CD4-positive, alpha-beta T cell treated with Interleukin-2 at 100 ng/mL for 4 hours (primary cell): ENCODE data around the gene MED6.

Experiments used
- DNase-seq: peaks from one replicate; pipeline ENCODE4 v3.0.0-alpha.2; 2020; ENCODE audit warnings: low spot score

MED6 gene, protein sequence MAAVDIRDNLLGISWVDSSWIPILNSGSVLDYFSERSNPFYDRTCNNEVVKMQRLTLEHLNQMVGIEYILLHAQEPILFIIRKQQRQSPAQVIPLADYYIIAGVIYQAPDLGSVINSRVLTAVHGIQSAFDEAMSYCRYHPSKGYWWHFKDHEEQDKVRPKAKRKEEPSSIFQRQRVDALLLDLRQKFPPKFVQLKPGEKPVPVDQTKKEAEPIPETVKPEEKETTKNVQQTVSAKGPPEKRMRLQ

DNA sequence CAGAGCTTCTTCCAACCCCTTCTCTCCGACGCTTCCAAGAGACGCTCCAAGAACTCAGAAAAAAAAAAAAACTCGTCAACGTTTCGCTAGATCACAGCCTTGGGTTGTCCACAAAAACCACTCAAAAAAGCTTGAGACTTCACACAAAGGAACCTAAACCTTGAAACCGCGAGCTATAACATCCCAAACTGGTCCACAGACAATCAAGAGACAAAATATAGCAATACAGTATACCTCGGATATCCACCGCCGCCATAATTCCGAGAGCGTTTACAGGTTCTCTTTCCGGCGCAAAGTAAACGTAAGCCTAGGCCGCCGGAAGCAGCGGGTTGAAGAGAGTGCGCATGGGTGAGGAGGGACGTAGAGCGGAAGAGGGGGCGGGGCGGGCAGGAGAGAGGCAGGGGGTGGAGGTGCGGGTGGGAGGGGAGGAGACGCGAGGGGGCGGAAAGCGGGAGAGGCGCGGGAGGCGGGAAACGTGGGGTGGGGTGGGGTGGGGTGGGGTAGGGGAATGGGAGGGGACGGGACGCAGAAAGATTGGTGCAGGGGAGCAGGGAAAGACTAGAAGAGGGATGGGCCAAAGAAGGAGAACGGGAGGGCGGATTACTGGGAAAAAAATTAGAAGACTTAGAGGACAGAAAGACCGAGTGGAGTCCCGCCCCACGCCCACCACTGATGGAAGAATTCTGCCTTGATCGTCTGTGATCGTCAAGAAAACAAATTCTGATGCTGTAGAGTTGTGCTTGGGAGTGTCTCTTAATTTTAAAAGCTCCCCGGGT, at the start of gene MED6:
TSS of gene MED6 (minus strand) at position 274 of the 776 bp plus-strand sequence. CDS start at position 256, 18 bp downstream.
- peak; percentile 91 for DNase-seq

DNA sequence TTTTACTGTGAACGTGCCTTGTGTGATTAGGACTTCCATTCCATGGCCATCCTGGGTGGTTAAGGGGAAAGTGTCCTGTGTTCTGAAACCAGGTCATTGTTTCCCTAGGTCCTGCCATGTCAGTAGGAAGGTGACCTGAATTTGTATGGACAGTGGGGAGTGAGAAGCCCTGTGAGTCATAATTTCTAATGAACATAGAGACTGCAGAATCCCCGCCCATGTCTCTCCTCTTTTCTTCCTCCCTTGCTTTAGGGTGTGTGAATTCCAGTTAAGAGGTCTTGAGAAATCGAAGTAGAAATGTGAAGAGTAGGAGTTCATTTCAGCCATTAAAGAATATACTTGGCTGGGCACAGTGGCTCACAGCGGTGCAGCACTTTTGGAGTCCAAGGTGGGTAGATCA, 49.3 kb upstream of the MED6 start:
- no peak for DNase-seq

DNA sequence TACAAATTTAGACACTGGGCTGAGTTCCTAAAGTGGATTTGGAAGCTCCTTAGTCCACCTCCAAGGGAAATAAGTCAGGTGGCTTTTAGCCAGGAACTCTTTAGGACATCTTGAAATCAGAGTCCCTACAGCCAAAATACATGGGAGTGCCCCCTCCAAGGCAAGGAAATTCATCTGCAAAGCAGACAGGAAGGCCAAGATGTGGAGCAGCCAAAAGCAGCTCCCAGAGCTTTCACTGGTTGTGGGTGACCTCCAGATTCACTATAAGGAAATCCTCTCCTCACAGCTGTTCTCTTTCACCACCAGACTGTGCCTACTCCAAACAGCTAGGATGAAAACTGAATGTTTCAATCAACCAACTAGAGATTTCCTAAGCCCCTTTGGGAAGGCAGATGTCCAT, 47.9 kb upstream of the MED6 start:
- DNase-seq: no peak

DNA sequence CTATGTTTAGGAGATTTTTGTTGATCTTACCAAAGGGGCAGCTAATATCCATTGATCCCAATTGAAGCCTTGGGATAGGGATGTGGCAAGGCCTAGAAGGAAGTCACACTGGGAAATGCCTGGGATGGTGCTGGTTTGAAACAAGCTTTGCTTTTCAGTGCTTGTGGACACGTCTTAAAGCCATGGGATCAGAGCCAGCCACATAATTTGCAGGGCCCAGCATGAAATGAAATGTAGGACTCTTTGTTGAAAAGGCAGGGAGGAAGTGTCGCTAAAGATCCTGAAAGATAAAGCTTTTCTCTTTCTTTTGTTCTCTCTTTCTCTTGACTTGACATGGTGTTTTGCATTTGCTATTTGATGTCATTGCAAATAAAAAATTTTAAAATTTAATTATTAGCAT, 46.2 kb upstream of the MED6 start:
- no peak for DNase-seq

DNA sequence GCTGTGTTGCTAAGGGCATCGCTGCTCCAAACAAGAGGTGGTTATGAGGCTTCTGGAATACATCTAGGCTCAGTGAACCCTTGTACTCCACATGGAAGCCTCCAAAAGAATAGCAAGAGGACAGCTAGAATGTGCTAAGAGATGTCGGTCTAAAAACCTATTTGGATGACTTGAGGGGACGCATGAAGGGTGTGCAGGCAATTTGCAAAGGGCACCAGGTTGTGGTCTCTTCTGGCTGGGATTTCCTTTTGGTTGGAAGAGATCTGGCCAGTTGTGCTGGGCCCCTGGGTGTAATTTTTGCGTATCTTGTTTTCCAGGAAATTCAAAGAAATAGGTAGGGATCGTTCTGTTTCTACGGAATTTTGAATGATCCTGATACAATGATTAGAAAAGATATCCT, 45.4 kb upstream of the MED6 start:
- DNase-seq: no peak

DNA sequence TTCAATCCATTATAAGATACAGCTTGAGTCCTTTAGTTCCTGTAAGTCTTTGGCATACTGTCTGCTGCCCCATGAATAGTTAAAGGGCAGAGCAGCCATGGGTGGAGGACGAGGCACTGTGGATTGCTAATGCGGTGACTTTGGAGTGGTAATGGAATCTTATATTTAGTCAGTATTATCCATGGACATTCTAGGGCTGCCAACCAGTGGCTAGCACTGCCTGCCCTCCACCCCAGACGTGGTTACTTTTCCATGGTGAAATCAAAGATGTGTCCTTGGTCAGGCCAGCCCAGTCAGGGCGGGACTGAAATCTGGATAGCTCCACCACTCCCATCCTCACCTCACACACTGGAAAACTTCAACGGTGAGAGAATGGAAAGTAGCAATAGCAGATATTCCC, 43.5 kb upstream of the MED6 start:
- DNase-seq: no peak

DNA sequence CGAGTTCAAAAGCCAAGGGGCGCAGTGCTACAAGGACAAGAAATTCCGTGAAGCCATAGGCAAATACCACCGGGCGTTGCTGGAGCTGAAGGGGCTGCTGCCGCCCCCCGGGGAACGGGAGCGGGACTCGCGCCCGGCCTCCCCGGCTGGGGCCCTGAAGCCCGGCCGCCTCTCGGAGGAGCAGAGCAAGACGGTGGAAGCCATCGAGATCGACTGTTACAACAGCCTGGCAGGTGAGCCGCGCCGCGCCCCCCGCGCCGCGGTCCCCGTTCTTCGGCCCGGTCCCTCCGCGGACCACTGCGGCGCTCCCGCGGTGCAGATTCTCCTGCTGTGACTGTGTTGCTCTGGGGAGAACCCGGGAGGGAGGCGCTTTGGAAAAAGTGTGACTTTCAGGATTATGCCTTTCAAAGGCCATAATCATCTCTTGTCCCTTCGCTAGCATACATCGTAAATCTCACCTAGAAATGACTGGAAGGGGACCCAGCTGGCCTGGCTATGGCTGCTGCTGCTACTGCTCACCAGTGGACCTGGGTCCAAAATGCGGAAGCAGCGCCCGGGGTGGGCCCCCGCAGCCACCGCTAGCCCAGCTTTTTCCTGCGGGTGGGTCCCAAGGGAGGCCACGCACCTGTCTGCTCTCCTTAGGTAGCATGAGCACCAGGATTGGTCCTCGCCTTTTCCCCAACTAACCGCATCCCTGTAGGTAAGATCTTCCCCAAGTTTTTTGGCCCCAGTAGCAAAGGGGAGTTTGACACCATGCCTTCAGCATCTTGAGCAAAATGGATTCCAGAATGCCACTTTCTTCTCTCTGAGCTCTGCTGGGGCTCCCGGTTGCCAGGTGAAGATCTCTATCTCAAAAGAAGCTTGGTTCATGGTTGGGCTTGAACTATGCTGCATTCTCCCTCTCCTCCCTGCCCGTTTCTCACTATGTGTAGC, 42.1 kb upstream of the MED6 start:
- no peak for DNase-seq

DNA sequence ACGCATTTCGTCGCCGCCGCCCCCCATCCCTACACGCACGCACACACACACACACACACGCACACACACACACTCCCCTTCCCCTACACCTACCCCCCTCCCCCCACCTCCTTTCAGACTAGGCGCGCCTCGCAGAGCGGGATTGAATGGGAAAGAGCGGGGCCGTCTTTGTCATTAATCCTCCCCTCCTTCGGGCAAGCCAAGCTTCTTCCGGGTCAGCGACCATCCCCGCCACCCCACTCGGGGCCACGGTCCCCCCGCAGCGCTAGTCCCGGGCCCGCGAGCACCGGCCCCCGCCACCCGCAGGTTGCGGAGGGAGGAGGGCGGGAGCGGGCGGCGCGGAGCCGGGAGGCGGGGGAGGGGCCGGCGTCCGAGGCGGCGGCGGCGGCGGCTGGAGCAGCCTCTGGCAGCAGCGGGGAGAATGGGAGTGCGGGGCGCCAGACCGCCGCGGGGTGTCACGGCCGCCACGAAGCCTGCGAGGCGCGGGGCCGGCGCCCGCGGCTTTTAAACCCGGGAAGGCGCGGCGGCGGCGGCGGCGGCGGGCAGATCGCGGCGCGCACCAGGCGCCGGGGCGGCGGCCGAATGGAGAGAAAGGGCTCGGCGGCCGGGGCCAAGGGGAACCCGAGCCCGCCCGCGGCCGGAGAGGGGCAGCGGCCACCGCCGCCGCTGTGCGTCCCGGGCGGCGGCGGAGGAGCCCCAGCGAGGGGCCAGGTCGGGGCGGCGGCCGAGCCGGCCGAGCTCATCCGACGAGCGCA, 41.3 kb upstream of the MED6 start, which contains the start of gene TTC9:
TSS of gene TTC9 (plus strand) at position 369 of the 755 bp plus-strand sequence. CDS start at position 583, 214 bp downstream.
- peak; percentile 29 for DNase-seq

DNA sequence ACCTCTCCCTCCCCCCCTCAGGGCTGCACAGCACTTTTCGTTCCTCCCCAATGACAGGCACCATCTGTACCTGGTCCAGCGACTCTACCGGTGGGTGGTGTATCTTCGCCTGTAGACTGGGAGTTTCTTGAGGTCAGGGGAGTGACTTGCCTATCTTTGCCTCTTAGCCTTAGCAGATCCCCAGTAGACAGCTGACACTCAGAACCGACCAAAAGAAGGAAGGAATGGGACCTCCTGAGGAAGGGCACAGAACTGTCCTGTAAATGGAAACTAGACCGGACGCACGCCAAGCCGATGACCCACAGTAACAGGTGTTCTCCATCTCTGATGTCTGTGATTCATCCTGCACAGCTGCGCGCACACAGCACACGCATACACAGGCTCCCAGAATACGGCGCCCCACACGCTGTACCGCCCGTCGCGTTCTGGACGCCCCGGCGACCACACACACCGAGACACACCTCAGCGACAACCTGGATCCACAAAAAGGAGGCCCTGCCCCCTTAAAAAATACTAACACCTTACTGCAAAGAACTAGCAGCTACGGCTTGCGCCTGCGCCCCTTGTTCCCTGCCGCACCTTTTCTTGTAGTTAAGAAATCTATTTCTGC, 40.6 kb upstream of the MED6 start:
- peak; percentile 61 for DNase-seq

DNA sequence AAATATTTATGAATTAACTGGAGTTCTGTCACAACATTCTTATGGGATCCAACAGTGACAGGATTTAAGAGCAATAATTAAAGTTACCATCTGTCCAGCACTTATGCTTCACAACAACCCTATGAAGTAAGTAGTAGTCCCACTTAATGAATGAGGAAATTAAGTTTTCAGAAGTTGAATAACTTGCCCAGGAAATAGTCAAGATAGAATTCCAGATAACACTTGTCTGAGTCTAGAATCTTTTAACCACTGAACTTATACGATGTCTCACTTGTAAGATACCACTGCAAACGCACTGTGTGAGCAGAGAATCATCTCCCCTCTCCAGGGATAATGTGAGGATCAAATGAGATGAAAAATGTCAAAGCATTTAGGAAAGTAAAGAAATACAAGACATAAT, 38.0 kb upstream of the MED6 start:
- no peak for DNase-seq

DNA sequence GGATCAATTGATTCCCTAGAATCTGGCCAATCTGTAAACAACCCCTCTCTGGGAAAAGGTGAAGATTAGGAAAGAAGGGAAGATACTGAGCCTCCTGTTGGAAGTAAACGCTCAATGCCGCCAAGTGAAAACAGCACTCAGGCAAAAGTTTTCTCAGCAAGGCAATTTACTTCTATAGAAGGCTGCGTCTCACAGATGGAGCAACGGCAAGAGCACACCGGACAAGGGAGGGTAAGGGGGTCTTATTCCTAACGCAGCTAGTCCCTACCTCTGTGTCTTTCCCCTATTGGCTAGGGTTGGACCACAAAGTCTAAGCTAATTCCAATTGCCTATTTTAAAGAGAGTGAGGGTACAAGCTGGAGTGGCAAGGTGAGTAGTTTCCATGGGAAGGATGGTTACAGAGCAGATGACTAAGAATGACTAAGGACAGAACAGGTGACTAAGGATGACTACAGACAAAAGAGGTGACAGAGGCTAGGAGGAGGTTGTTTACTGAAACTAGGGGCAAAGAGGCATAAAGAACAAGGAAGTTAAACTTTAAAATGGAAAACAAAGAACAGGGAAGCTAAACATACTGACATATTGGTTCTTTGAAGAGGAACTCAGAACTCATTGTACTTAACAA, 35.6 kb upstream of the MED6 start:
- DNase-seq: no peak

DNA sequence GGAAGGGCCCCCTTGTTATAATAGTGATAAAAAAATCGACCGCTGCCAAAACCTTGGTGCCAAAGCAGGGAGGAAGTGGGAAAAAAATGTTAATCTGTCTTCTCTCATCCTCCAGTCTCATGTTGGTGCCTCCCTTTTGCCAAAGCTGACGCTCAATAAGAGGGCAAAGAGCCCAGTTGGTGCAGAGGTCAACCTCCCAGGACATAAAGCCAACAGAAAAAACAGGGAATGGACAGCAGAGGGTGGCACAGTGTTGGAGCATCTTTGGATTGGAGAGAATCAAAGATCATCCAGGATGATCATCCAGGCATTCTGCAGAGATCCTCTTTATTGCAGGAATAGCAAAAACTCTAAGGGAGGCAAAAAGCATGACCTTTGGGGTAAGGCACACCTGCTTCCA, 31.5 kb upstream of the MED6 start:
- no peak for DNase-seq

DNA sequence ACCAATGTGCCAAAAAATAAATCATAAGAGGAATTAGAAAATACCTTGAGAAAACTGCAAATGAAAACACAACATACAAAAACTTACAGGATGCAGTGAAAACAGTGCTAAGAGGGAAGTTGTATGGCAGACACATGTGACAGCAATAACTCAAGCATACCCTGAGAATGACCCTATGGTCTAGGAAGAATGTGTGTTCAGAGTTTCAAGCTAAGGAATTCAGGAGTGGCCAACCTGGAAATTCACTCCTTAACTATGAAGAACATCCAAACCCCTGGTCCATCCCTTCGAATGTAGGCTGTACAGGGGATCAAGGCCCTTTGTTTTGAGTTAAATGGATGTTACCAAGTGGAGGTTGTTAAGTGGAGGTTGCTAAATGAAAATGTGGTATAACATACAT, 24.5 kb upstream of the MED6 start:
- no peak for DNase-seq

DNA sequence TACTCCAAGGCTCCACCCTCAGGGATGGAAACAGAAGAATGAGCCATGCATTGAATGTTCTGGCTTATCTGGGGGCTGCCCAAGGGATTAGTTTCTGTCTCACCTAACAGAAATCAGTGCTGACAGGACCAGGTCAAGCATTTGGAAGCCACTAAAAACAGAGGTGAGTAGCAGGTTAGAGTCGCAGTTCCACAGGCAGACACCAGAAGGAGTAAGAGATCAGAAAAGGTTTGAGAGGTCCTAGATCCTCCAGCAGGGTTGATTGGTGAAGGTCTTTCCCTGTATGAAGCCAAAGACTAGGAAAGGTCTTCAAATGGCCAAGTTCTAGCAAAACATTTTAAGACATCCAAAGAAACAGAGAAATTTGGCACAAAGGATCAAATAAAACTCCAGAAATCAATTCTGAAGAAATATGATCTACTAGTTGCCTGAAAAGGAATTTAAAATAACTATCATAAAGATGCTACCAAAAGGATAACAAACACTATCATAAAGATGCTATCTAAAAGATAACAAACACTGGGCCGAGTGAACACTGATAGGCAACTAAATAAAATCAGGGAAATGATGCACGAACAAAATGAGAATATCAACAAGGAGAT, 21.8 kb upstream of the MED6 start:
- peak; percentile 65 for DNase-seq

DNA sequence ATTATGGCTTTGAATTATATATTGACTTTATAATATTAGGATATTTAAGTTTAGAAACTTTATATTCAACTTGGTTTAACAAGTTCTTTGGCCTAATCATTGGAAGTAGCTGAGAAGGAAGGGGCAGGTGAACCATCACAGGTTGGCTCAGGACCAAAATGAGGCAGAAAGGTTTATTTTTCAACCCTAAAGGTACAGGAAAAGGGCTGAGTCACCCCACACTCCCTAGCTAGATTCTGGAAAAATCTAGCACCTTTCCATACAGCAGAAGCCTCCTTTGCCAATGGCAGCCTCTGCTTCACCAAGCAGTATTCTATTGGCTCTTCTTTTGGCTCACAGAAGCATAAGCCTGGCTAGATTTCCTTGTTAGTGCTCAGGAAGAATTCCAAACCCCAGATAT, 19.3 kb upstream of the MED6 start:
- no peak for DNase-seq

DNA sequence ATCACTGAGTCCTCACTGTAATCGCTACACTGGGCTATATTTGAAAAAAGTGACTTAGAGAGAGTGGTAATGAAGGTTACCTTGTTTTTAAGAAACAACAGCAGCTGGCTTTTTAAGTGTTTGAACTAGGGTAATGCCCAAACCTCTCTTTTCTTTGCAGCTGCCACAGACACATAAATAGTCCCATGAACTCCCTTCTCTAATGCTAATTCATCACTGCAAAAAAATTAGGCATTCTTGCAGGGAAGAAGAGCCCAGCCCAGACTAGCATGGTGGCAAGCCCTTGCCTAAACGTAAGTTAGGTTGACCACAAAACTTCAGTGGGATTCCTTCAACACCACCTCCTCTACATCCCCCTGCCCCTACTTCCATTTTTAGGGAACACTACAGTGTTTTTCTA, 17.9 kb upstream of the MED6 start:
- no peak for DNase-seq

DNA sequence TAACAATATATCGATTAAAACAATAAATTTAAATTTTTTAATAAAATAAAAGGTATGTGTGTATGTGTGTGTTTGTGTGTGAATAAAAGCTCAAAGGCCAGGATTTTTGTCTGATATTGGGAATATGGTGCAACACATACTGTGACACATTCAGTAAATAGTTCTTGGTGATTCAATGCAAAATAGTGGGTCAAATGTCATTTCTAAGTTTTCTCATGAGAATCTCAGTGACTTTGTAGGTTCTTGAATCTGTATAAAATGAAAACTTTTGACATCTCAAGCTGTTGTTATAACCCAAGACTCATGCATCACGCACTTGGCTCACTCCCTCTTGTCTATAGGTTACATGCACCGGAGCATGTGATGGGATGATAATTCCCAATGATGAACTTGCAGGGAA, 16.2 kb upstream of the MED6 start:
- no peak for DNase-seq

DNA sequence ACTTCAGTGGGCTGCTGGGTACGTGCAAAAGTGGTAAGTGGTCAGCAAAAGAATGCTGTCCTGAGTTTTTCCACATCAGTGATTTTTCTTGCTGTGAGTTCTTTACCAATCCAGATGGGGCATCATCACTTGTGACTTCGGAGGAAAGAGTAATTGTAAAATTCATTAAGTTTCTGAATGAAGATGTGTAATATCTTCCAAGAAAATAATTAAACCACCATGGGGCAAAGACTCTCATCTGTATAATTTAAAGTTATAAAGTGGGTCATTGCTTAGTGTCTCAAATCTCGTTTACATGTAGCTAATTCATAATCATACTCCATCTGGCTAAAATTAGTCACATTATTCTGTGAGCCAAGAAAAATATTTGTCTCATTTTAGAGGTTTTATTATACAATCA, 10.8 kb upstream of the MED6 start:
- DNase-seq: no peak

DNA sequence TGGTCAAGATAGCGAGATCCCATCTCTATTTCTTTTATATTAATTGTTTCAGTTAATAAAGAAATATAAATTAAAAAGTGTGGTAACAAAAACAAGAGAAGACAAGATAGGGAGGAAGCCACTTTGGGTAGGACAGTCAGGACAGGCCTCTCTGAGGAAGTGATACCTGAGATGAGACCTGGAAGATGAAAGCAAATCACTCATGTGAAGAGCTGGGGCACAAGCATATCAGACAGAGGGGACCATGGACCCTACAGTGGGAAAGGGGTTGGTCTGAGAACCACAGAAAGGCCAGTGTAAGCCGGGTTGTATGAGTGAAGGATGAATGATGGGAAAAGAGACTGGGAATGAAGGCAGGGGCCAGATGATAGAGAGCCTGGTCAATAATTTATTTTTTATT, 1.8 kb upstream of the MED6 start:
- DNase-seq: no peak

DNA sequence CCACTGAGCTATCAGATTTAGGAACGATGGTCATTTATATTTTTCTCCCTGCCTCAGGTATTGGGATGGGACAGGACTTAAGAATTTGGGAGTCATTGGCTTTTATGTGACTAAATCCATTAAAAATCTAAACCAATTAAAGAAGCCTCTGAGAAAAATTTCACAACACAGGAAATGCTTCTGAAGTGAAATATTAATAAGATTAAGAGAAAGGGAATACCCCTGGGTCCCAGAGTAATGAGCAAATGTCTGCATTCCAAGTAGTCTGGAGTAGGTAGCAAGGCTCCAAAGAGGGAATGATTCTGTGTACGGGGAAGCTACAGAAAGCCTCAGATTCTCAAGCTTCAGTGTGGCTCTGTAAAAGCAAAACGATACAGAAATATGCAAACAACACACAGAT, 707 bp upstream of the MED6 start:
- no peak for DNase-seq

DNA sequence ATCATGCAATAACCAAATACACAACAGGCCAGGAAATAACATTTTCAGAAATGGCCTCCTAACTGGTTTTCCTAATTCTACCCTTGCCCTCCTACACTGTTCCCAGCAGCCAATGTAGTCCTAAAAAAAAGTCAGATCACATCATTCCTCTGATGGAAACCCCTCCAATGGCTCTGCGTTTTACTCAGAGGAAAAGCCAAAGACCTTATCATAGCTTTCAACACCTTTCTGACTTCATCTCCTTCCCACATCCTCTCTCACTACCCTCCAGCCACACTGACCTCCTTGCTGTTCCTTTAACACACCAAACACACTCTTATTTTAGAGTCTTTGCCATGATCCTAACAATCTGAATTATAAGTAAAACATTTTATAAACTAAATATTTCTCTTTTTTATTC, 1.1 kb downstream of the MED6 start:
- no peak for DNase-seq
